H7 (cell line): Measurements from ENCODE around the gene PTPRN2. TPM values are rescaled to one million over a fixed set of nuclear protein-coding genes. Genes with fewer than 3 reads are reported as not detected.

Experiments
- DNase-seq: peaks from one replicate; pipeline ENCODE4 v3.0.0; 2012
- H3K27me3 ChIP-seq: 2 replicates; pipeline ENCODE4 v1.6.0; 2011; ENCODE audit warnings: mild to moderate bottlenecking, low read length; ENCODE audit not compliant: control insufficient read depth, insufficient read depth
- H3K36me3 ChIP-seq: replicated peaks from 2 replicates; pipeline ENCODE4 v1.5.1; 2011; ENCODE audit warnings: low read length; ENCODE audit not compliant: control insufficient read depth, insufficient read depth
- H3K4me3 ChIP-seq: 2 replicates; pipeline ENCODE4 v1.5.1; 2011; ENCODE audit warnings: low read depth, mild to moderate bottlenecking, control low read depth, low read length, moderate library complexity; ENCODE audit not compliant: insufficient read depth
- total RNA-seq: library from RNA; depleted of rRNA; stranded (reverse); fragments of >200 nt; shearing (Covaris generic); gene quantifications from 2 replicates; pipeline ENCODE4 v1.2.3, GENCODE V29; 2014

The PTPRN2 gene
- total RNA-seq, 1 experiment from 2014 or later: 0.80 TPM

DNA sequence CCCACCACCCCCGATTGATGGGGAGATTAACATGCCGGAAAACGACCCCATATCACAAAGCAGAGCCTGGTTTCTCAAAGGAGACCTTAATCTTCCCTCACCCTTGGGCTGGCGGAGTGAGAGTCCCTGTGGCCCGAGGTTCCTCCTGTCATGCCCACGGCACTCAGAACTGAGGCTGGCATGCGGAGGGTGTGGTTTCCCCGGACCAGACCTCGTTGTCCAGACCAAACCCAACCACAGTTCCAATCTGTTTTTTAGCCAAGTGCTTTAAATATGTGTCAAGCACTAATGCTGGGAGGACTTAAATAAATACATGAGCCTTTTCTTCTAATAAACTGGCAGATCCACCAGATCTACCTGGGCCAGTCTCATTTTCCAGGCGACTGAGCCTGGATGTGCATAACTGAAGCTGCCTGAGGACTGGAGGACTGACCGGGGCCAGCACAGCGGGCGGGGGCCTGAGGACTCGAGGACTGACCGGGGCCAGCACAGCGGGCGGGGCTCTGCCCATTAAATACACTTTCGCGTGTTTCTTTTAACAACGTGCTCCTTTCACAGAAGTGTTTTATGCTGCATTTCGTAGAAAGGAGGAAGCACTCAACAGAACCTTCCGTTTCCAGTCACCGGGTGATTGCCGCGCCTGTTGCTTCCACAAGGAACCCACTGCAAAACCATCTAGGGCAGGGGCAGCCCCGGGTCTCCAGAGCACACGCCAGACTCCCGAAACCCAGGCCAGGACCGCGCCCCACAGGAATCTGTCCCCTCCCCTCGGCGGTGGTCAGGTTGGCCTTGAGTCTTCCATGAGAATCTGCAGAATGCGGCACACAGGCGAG lies 334.6 kb downstream of the PTPRN2 start:
- H3K27me3 ChIP-seq: no peaks in the 10 kb centered on the region
- peak; percentile 51 for DNase-seq
- no peaks in the 10 kb centered on the region for H3K36me3 ChIP-seq
- no peak overlapping the region for H3K4me3 ChIP-seq

DNA sequence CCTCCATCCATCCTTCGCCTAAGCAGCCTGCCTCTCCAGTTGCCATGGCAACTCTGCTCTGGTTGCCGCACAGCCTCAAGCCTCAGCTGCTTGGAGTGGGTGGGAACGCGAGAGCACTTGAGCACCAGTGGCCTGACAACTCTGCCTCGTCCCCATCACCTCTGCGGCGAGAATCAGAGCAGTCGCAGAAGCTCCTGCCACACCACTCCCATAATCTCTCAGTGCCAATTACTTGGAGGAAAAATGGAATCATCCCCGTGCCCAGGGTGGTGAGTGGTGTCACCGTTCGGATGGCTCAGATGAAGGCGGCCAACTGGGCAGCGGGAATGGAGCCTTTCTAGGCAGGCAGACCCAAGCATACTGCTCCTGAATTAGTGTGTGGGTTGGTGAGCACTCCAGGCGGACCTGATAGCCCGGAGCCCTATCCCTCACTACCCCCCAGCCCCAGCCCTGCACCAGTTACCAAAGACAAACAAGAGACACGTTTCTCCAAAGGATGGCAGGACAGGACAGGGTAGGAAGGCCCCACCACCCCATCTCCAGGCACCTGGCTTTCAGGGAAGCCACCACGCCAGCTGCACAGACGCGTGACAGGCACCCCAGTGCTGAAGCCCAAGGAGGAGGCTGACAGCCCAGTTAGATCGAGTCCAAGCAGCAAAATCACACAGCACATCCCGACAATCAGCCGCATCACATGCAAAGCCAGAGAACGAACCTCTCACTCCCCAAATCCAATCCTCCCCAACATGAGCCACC lies 335.4 kb downstream of the PTPRN2 start:
- H3K36me3 ChIP-seq: no peaks in the 10 kb centered on the region
- peak; percentile 35 for DNase-seq
- H3K27me3 ChIP-seq: no peaks in the 10 kb centered on the region
- H3K4me3 ChIP-seq: no peak overlapping the region

- no peak overlapping the region for H3K4me3 ChIP-seq
- DNase-seq: peak; percentile 17
- H3K27me3 ChIP-seq: no peaks in the 10 kb centered on the region
- H3K36me3 ChIP-seq: no peaks in the 10 kb centered on the region
Measured at GRCh38 chr7:158251061-158251965, 336.3 kb downstream of the PTPRN2 start.

GRCh38 chr7:158249692-158250091 lies 337.9 kb downstream of the PTPRN2 start:
- Histone ChIP-seq H3K36me3 (no peaks in the 10 kb centered on the region), H3K4me3 (no peak overlapping the region), H3K27me3 (no peaks in the 10 kb centered on the region)
- DNase-seq: no peak

DNA sequence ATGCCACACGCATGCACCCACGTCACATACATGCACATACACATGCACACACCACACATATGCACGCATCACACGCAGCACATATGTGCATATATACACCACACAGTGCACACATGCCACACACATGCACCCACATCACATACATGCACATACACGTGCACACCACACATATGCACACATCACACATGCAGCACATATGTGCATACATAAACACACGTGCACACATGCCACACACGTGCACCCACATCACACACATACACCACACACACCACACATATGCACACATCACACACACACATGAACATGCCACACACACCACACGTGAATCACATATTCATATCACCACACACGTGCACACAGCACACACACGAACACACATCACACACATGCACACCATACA lies 338.8 kb downstream of the PTPRN2 start:
- no peak for DNase-seq

GRCh38 chr7:158247758-158248487 lies 339.7 kb downstream of the PTPRN2 start:
- DNase-seq: no peak
- no peaks in the 10 kb centered on the region for H3K27me3 ChIP-seq
- H3K36me3 ChIP-seq: no peaks in the 10 kb centered on the region

More for the DNA sequence above, 338.8 kb downstream of the PTPRN2 start:
- H3K36me3 ChIP-seq: no peaks in the 10 kb centered on the region
- H3K4me3 ChIP-seq: no peak overlapping the region
- H3K27me3 ChIP-seq: no peaks in the 10 kb centered on the region

DNA sequence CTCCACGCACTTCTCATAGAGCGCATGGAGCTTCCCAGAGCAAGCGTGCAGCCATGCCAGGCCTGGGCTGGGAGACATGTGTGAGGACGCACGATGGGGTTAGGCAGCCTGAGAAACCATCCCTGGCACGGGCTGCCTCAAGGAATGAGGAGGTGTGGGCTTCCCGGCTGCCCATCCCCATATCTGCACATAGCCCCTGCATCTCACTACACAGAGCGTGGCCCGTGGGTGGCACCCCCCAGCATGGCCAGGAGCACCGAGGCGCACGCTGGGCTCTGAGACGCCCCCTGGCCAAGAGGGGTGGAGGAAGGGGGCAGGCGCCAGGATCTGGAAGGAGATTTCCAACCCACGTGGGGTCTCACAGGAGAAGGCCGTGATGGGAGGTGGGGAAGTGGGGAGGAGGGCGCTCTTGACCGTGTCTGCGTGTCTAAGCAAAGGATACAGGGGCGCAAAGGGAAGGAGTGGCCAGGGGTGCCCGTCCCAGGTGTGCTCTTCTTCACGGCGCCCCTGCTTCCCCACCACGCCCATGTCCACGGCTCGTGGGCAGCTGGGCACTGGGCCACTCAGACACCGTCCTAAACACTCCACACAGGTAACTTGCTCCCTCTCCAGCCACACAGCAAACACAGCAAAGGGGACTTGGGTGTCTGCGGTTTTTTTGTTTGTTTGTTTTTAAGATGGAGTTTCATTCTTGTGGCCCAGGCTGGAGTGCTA lies 340.5 kb downstream of the PTPRN2 start:
- no peak for DNase-seq
- no peaks in the 10 kb centered on the region for H3K27me3 ChIP-seq
- no peak overlapping the region for H3K4me3 ChIP-seq
- H3K36me3 ChIP-seq: no peaks in the 10 kb centered on the region

More at GRCh38 chr7:158247758-158248487, 339.7 kb downstream of the PTPRN2 start:
- H3K4me3 ChIP-seq: no peak overlapping the region

DNA sequence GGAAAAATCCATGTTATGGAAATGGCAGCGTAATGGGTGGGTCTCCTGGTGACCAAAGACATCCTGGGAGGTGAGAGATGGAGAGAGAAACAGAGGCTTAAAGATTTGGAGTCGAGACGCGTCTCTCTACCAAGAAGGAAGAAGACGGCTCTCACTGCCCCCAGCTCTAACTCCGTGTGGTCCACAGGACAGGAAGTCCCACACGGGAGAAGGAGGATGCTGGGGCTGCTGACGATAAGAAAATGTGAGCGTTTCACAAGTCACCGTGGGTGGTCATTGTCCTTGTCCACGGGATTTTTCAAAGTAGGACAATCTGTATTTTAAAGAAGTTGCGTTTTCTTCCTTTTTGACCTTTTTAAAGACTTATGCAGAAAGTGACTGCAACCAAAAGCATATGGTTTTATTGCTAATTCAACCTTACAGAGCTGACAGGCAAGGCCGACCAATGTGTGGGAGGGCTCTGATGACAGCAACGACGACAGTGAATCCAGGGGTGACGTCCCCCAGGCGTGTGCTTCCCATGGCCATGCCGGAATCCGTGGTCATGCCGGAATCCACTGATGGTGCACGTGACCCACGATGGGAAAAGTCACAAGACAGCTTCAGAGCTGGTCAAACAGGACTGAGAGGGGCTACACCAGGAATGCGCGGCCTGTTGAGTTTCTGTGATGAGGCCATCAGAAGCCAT lies 341.2 kb downstream of the PTPRN2 start:
- Histone ChIP-seq H3K27me3 (no peaks in the 10 kb centered on the region), H3K36me3 (no peaks in the 10 kb centered on the region), H3K4me3 (no peak overlapping the region)
- peak; percentile 39 for DNase-seq

DNA sequence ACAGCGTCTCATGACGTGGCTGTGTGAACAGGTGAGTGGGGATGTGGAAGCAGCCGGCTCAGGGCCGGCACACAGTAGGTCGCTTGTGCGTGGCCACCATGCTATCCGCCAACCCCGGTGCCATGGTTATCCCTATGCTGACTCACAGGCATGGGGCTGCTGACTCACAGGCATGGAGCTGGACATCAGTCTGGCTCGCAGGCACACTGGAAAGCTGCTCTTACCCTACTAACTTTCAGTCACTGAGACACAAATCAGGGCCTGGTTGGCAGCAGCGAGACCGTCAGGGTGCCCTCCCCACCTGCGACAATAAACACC lies 341.9 kb downstream of the PTPRN2 start:
- no peak for DNase-seq
- Histone ChIP-seq H3K27me3 (no peaks in the 10 kb centered on the region), H3K36me3 (no peaks in the 10 kb centered on the region), H3K4me3 (no peak overlapping the region)

DNA sequence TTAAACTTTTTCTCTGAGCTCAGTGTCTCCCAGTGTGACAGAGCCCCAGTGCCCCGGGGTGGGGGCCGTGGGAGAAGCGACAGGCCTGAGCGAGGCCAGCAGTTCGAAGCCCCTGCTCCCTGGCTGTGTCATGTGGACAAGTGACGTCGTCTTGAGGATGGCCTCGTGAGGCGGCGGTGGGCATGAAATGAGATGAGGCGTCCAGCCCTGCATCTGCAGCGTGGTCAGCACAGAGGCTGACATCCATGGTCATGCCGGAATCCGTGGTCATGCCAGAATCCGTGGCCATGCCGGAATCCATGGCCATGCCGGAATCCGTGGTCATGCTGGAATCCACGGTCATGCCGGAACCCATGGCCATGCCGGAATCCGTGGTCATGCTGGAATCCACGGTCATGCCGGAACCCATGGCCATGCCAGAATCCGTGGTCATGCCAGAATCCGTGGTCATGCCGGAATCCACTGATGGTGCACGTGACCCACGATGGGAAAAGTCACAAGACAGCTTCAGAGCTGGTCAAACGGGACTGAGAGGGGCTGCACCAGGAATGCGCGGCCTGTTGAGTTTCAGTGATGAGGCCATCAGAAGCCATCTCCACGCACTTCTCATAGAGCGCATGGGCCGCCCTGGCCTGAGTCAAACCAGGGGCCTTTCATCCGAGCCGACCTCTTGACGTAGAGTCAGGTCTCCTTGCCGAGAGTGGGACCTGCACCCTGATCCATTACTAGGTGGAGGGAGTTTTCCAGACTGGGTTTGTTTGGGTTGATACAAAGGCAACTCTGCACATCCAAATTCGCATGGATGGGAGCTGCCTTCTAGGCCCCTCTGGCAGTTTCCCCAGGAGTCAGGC lies 342.5 kb downstream of the PTPRN2 start:
- Histone ChIP-seq H3K36me3 (no peaks in the 10 kb centered on the region), H3K27me3 (no peaks in the 10 kb centered on the region), H3K4me3 (no peak overlapping the region)
- DNase-seq: no peak

DNA sequence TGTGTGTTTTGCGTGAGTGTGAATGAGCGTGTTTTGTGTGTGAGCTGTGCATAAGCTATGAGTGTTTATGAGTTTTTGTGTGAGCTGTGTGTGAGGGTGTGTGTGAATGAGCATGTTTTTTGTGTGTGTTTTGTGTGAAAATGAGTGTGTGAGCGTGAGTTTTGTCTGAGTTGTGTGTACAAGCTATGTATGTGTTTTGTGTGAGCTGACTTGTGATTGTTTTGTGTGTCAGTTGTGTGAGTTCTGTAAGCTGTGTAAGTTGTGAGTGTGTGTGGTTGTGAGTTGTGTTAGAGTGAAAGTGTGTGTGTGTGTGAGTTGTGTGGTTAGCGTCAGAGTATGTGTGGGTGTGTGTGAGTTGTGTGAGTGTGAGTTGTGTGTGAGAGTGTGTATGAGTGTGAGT lies 343.2 kb downstream of the PTPRN2 start:
- H3K27me3 ChIP-seq: no peaks in the 10 kb centered on the region
- H3K36me3 ChIP-seq: no peaks in the 10 kb centered on the region
- DNase-seq: no peak
- H3K4me3 ChIP-seq: no peak overlapping the region

DNA sequence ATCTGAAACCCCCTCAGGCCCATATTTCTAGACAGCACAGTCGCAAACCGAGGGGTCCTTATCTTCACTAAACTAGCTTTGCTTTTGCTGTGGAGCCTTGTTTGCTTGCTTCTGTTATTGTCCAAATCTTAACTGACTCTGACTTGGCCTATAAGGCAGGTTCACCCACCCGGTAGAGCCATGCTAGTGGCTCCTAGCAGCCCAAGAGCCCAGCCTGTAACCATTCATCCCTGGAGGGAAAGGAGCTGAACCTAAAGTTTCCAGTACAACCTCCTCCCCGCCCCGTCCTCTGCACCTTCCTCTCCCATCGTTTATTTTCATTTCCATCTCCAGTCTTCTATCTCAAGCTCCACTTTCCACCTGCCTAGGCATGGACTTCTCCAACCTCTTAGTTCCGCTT lies 345.7 kb downstream of the PTPRN2 start:
- no peaks in the 10 kb centered on the region for H3K27me3 ChIP-seq
- no peak for DNase-seq
- H3K4me3 ChIP-seq: no peak overlapping the region
- no peaks in the 10 kb centered on the region for H3K36me3 ChIP-seq
